ENCODE results near the gene NUP62.
A peak's percentile ranks its signal among the peaks of the same experiment; 100 is the strongest.

The NUP62 gene

GRCh38 chr19:49924004-49924880 lies 5.1 kb downstream of the NUP62 start:
- DNase-seq, result no peak

DNA sequence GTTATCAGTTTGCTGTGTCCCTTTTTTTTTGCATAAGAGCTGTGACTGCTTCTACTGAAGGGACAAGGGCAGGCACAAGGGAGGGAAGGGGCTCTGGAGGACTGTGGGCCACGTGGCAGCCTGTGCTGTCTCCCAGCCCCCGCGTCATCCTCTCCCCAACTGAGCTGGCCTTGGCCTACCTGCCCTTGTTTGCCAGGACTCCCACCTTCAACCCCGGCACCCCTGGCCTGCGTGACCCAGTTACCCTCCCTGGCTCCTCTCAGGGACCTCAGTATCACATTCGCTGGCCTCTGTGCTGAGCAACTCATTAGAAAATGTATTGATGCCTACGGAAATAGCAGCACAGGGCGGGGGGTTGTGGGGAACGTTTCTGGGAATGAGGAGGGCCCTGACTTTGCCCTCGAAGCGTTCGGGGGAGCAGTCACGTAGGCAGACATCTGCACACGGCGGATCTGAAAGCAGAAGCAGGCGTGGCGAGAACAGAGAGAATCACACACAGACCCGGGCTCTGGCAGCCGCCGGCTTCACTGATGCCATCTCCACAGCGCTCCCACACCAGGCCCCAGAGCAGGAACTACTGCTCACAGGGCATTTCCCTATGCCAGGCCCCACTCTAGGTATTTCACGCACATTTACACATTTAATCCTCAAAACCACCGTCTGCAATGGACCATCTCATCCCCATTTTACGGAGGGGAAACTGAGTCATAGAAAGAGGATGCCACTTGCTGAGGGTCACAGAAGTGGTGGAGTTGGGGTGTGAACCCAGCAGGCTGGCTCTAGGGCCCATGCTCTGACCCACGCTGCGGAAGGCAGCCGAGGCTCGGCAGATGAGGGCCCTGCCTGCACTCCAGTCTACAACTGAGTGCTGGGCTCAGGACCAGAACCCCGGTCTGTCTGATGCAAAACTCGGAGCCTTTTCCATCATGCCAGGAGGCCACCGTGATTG lies 6.0 kb downstream of the NUP62 start:
- no peak for DNase-seq

DNA sequence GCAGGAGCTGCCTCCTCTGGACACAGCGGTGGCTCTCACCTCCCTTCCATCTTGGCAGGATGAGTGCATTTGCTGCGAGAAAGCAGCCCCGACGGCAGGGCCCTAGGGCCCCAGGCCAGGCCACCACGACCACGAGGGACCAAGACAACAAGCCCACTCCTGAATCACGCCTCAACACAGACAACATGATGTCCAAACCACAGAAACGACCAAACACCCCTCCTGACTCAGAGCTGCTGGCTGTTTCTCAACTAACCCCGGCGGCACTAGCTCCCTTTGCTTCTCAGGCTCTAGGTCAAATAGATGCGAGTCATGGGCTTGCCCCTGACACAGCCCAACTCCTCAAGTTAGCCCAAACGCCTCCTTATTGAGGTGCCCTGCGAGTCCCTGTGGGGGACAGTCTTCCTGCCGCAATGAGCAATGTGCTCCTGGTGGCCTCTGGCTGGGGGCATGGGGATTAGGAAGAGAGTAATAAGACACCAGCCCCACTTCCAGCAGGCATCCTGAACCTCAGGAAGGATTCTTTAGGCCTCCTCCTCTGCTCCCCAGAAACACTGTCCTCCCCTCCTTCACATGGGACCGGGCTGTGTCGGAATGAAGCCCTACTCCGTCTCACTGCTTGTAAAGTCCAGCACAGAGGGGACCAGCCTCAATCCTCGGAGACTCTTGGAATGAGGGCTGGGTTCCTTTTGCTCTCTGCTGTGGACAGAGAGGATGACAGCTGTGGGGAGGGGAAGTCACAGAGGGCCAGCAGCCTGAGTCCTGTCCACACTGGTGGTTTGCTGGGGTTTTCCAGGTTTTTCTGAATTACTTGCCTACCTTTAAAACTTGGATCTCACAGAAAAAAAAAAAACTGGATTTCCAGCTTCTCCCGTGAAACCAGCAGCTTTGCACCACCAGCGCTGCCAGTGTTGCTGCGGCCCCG lies 7.2 kb downstream of the NUP62 start:
- no peak for DNase-seq

GRCh38 chr19:49920624-49921363 lies 8.5 kb downstream of the NUP62 start:
- DNase-seq, result no peak

GRCh38 chr19:49918089-49918488 lies 11.2 kb downstream of the NUP62 start:
- no peak for DNase-seq

GRCh38 chr19:49916839-49917733 lies 12.2 kb downstream of the NUP62 start:
- DNase-seq, result no peak

- DNase-seq, result no peak
These were observed 14.0 kb downstream of the NUP62 start for GRCh38 chr19:49915271-49915670.

- DNase-seq, result no peak
These were observed 15.6 kb downstream of the NUP62 start for GRCh38 chr19:49913720-49914119.

DNA sequence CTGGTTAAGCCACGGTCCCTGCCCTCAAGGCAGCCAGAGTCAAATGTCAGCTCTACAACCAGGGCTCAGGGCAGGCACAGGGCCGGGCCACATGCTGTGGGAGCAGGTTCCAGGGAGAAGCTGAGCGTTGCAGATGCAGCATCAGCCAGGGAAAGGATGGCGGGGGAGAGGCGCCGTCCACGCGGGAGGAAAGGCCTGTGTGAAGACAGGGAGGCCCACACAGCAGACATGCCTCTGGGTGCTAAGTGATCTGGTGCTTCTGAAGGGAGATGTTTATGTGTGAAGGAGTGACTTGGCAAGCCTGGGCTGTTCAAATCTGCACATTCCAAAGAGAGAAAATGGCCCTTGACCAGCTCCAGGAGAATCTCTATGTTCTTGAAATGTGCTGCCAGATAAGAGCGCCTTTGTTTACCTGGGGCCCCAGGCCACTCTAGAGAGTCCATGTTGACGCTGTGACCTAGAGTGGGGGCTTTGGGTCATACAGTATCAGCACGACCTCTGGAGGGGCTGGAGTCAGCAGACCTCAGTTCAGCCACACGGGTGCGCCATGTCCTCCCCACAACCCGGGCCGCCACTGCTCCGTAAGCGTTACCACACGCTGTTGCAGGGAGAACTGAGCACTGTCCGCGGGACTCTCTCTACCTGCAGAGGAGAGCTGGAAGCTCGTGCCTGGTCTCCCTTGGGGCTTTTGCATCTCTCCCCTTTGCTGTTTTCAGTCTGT lies 16.2 kb downstream of the NUP62 start:
- no peak for DNase-seq

DNA sequence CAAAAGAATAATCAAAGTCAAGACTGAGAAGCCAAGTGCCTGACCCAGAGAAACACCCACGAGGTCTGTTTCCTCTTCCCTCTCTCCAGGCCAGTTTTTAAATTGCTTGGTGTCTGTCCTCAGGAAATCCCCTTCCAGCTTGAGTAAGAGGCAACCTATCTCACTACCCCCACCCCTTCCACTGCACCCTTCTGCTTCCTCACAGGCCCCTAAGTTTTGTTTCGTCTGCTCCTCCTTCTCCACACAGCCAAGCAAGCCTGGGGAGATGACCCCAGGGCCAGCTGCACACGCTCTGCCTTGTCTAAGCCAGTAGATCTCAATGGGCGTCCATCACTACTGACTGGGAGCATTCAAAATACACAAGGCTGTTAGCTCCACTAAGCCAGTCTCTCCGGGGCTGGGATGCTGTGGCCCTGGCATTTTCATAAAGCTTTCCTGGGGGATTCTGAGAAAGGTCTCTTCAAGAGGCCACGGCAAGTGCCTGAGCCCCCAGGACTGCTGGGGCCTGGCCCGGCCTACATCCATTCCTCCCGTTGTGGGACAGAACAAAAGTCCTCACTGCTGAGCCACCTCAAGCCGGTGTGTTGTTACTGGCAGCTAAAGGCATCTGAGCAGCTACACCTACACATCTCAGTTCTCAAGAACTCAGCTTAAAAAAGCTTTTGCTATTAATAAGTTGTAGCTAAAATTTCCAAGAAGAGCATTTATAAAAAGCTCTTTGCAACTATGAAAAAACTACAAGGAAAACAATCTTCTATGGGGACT lies 17.7 kb downstream of the NUP62 start:
- peak in 1 of 2 experiments; percentile 19 for DNase-seq

DNA sequence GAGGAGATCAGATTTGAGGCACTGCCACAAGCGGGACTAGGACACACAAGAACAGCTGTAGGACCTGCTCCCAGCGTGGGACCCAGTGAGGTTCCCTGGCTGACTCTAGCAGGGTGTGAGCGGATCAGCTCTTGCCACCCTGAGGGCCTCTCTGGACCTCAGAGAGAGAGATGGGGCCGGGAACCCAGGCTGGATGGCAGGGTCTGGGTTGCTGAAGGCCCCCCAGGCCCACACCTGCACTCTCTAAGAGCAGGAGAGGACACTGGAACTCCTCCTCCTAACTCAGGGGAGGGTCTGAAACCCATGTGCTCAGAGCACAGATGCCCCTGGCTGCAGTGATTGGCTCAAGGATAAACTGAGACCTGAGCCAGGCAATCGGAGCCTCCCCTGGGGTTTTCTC lies 19.1 kb downstream of the NUP62 start:
- no peak for DNase-seq

GRCh38 chr19:49908480-49909420 lies 20.6 kb downstream of the NUP62 start:
- no peak for DNase-seq

- no peak for DNase-seq
These were observed 21.4 kb downstream of the NUP62 start for GRCh38 chr19:49907745-49908446.

DNA sequence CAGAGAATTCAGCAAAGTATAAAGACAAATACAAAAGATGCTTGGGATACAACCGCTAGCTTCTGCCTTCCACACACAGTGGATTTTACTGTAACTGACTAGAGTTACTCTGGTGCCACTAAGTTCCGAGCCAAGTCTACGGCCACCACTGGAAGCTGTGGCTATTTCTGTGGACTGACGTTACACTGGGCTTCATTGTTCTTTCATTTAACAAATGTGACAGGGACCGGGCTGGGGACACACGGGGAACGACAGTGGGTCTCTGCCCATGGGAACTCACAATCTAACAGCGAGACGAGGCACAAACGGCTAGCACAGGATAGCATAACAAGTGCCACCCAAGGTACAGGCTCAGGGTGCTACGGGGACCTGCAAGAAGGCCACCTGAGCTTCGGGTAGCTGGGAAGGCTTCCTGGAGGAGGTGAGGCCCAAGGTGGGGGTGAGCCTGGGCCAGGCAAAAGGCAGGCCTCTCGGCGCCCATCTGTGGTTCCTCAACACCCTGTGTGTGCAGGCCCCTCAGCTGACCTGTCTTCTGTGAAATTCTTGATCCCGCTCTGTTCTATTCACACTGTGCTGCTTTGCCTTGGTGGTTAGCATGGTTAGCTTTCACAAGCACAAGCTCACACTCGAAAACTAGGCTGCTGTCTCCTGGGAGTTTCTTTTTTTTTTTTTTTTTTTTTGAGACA lies 22.3 kb downstream of the NUP62 start:
- no peak for DNase-seq

- no peak for DNase-seq
These were observed 25.2 kb downstream of the NUP62 start for GRCh38 chr19:49904136-49904535.

DNA sequence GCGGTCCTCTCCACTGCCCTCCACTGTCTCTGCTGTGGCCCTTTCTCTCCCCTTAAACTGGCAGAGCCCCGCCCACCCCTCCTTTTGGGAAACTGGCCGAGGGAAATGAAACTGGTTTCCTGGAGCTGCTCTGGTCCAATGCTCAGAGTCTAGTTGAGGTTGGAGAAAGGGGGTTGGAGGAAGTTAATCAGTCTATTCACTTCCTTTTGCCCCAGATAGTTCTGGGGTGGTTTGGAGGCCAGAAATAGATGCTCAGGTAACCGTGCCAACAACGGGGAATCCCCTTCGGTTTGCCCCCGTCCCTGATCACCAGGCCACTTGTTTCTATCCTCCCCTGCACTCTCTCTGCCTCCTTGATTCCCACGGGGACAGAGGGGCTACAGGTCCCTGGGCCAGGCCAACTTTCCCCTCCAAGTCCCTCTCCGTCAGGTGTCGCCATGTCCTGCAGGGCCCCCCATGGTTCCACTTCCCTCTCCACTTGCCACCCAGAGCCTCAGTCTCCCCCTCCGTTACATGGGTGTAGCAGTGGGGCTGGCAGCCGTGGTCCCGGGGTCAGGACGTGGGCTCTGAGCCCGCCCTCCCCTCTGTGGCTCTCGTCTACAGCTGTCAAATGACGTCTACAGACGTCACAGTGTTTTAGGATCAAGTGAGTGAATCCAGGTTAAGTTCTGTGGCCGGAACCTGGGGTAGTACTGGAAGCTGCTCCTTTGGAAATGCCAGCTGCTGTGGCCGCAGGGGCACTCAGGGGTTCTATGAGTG lies 32.3 kb downstream of the NUP62 start, which contains the start of gene IL4I1:
TSS of gene IL4I1 (minus strand) at position 25 of the 759 bp plus-strand sequence. CDS start 727 bp downstream, outside the sequence.
- DNase-seq, result peak; percentile 37 to 69

All from stimulated activated CD4-positive, alpha-beta T cell treated with anti-CD3 and anti-CD28 coated beads, Interleukin-4, amount 100 ng/mL, for 4 hours (primary cell).